DMS 273 (cell line): ENCODE measurements around the gene OR10H4.
A peak's percentile ranks its signal among the peaks of the same experiment; 100 is the strongest.
"Not testable (repeated sequence)": the region's sequence is repeated elsewhere in the genome, so short reads cannot be mapped to it uniquely, and the experiment has no call there.

Source experiments
- DNase-seq: peaks from one replicate; lab custom pipeline; 2025; ENCODE audit not compliant: unreplicated experiment; lab: John Stamatoyannopoulos, UW

The OR10H4 gene, protein sequence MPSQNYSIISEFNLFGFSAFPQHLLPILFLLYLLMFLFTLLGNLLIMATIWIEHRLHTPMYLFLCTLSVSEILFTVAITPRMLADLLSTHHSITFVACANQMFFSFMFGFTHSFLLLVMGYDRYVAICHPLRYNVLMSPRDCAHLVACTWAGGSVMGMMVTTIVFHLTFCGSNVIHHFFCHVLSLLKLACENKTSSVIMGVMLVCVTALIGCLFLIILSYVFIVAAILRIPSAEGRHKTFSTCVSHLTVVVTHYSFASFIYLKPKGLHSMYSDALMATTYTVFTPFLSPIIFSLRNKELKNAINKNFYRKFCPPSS

DNA sequence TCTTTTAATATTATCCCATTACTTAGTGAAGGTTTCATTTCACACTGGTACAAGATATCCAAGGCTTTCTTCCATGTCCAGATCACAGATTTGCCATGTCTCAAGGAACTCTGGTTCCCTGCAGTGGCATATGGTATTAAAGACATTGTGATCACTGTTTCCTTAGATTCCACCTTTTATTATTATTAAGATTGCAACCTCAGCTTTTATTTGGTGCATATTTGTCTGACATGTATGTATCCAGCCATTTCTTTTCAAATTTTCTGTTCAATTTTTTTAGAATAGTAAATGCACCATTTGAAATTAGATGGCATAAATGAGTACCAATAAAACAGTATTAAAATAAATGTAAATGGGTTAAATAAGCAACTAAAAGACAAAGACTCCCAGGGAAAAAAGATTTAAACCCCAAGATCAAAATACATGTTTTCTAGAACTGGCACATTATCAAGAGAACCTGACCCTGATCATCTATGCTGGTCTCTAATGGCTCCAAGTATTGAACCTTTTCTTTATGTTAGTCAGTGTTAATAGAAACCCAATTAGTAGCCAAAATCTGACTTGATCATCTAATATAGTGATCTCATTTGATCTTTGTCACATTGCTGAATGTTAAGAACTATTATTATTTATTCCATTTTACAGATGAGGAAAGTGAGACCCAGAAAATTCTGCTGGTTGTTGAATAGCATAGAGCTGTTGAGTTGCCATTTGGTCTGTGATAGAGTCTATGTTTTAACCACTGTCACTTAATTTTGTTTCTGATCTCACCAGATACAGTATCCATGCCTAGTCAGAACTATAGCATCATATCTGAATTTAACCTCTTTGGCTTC is at the start of gene OR10H4:
OR10H4 (plus strand) TSS at position 786 of the 836 bp plus-strand sequence; CDS start at position 786, 0 bp downstream.
- DNase-seq: no peak

DNA sequence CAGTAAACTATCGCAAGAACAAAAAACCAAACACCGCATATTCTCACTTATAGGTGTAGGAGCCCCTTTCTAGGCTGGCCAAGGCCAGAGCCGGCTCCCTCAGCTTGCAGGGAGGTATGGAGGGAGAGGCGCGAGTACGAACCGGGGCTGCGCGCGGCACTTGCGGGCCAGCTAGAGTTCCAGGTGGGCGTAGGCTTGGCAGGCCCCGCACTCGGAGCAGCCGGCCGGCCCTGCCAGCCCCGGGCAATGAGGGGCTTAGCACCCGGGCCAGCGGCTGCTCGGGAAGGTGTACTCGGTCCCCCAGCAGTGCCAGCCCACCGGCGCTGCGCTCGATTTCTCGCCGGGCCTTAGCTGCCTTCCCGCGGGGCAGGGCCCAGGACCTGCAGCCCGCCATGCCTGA is 49.2 kb upstream of the OR10H4 start:
- DNase-seq: not testable (repeated sequence)

DNA sequence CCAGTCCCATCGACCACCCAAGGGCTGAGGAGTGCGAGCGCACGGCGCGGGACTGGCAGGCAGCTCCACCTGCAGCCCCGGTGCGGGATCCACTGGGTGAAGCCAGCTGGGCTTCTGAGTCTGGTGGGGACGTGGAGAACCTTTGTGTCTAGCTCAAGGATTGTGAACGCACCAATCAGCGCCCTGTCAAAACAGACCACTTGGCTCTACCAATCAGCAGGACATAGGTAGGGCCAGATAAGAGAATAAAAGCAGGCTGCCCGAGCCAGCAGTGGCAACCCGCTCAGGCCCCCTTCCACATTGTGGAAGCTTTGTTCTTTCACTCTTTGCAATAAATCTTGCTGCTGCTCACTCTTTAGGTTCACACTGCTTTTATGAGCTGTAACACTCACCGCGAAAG is 48.8 kb upstream of the OR10H4 start:
- DNase-seq: not testable (repeated sequence)

DNA sequence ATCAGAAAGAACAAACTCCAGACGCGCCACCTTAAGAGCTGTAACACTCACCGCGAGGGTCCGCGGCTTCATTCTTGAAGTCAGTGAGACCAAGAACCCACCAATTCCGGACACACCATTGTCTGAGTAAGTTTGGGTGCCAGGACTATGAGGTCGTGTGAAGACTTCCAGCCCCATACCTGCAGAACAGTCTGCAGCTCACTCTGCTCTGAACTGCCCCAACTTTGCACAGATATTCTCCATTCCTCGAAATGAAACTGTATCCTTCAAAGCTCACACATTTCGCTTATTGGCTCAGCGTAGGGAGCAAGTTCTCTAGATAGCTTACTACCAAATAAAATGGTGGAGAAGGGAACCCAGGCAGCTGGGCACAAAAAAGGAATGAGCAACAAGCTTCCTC is 48.3 kb upstream of the OR10H4 start:
- DNase-seq: no peak

DNA sequence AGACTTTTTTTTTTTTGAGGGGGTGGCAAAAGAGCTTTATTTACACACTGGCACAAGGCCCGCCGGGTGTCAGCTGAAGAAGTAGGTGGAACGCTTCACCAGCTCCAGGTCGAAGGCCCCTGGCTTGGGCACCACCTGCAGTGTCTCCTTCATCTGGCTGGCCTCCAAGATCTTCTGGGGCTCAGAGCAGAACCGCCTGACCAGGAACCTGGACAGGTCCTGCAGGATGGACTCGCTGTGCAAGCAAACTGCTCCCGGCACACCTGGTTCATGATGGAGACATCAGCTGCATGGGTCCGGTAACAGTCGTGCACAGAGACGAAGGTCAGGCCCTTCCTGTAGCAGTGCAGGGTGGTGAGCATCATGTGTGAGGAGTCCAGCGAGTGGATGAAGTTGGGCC is 46.6 kb upstream of the OR10H4 start:
- DNase-seq: no peak

DNA sequence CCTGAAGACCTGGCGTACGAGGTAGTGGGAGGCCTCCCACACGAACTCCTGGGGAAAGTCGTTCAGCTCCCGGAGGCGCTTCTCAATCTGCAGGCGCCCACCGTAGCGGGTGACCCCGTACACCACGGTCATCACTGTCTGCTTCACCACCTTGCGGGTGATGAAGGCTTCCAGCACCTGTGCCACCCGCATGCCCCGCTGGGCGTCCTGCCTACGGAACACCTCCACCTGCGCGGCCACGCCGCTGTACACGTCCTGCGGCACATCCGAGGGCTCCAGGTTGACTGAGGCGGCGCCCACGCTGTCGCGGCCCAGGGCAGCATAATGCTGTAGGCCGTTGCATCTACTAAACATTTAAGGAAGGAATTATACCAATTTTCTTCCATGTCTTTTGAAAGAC is 45.9 kb upstream of the OR10H4 start:
- DNase-seq: not testable (repeated sequence)

DNA sequence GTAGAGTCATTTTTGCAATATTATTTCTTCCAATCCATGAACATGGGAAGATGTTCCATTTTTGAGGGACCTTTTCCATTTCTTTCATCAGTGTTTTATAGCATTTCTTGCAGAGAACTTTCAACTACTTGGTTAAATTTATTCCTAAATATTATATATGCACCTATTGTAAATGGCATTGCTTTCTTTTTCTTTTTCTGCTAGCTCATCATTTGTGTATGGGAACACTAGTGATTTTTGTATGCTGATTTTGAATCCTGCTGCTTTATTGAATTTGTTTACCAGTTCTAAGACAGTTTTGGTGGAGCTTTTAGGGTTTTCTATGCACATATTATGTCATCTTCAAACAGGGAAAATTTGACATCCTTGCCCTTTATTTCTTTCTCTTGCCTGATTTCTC is 43.8 kb upstream of the OR10H4 start:
- DNase-seq: no peak

DNA sequence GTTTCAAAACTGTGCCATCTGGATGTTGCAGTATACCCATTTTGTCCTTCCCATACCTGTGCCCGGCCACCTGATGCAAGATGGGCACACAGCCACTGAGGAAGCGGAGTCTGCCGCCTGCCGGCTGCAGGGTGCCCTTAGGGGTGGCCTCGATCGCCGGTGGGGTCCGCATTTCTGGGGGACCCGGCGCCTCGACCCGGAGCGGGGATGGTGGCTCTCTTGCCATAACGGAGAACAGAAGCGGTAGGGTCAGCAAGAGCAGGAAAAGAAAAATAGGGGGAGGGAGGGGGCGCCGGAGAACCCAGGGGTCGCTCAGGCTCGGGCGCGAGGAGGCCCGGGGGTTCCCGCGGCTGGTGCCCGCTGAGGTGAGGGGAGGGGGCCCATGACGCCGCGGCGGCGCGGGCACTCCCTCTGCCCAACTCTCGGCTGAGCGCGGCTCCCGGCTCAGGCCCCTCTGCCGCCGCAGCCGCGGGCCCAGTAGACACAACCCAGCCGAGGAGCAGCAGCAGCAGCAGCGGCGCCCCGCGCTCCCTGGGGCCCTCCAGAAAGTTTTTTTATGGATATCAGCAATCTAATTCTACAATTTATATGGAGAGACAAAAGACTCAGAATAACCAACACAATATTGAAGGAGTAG is 37.1 kb upstream of the OR10H4 start:
- DNase-seq: no peak

DNA sequence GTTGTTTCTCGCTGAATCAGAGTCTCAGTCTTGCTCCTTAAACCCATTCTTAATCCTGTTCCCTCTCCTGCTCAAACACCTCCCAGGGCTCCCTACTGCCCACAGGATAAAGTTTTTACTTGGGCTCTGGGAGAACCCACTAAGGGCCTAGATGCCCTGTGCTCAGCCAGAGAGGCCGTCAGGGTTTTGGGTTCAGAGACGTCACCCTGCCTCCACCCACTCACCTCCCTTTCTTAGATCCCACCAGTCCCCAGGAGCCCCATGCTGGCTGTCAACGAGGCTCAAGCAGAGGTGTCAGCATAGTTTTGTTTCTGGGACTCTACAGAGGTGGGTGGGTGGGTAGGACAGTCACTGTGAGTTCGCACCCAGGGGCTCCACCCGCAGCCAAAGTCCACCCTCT is 35.4 kb upstream of the OR10H4 start:
- no peak for DNase-seq

DNA sequence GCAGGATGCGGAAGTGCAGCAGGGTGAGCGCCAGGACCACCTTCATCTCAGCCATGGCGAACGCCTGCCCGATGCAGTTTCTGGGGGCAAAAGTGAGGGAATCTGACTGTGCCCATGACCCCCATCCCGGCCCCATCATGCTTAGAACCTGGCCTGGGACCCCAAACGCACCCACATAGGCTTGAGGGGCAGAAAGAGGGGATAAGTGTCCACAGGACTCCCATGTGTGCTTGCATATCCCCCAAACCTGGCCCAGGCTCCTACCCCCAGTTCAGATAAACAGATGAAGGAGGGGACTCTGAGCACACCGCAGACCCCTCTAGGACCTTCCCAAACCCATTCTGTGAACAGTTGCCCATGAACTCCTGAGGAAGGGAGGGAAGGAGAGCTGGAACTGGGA is 35.0 kb upstream of the OR10H4 start:
- no peak for DNase-seq

DNA sequence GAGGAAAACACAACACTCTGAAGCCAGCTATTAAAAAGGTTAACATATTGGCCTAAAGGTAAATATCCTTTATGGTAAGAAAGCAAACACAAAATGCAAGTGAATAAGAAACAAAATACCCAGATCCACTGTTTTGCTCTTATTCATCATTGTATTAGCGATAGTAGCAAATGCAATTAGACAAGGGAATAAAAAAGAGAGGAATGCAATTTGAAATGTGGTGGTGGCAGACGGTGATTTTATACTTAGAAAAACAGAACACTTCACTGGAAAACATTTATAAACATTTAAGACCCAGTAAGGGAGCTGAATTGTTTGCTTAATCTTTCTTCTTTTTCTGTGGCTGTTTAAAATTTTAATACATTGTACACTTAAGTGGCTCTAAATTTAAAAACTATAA is 33.7 kb upstream of the OR10H4 start:
- no peak for DNase-seq

DNA sequence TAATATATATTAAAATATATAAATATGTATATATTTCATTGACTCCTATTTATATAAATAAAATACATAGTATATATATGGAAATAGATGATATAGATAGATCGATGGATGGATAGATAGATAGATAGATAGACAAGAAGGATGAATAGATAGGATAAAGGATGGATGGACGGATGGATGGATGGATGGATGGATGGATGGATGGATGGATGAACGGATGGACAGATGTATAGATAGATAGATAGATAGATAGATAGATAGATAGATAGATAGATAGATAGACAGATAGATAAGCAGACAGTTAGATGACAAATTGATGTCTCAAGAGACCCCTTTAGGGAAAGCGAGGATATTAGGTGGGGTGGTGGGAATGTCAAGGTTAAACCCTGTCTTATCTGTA is 29.6 kb upstream of the OR10H4 start:
- no peak for DNase-seq

DNA sequence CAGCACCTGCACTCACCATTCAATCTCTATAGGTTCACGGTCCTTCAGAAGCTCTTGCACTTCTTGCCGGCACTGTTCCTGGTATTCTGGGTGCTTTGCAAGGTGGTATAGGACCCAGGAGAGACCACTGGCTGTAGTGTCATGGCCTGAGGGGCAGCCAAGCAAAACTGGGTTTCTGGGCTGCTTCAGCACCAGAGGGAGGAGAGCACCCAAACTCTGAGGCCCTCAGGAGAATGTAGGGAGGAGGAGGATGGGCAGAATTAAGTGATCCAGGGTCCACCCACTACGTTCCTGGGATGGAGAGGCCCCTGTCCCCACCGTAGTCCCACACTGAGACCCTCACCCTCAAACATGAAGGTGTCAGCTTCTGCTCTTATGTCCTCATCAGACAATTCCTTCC is 26.8 kb upstream of the OR10H4 start:
- no peak for DNase-seq

DNA sequence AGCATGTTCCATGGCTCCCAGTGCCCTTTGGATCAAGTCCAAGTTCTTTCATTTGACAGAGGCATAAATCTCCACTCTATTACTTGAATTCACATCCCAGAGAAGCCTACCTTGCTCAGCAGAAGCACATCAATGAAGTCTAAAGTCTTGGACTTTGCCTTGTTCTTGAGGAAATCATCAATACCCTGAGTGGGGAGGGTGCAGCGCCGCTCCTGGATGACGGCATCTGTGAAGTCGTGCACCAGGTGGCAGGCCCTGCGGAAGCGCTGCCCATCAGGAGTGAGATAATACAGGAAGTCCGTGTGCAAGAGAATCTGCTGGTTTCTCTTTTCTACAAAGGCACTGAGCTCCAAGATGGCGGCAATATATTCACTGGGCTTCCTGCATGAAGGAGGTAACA is 25.1 kb upstream of the OR10H4 start:
- no peak for DNase-seq

DNA sequence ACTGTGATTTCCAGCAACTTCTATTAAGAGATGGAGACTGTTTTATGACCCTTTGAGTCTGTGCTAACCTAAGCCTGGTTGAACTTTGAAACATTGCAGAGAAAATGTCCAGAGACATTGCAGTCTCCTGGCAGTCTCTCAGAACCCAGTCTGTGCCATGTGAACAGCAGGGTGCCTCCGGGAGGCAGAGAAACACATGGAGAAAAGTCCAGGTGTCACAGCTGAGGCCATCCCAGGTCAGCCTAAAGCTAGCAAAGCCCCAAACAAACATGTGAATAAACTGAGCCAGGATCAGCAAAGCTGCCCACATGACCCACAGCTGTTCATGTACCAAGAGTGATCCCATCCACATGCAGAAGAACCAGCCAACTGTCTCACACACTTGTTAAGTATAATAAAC is 22.3 kb upstream of the OR10H4 start:
- DNase-seq: no peak

DNA sequence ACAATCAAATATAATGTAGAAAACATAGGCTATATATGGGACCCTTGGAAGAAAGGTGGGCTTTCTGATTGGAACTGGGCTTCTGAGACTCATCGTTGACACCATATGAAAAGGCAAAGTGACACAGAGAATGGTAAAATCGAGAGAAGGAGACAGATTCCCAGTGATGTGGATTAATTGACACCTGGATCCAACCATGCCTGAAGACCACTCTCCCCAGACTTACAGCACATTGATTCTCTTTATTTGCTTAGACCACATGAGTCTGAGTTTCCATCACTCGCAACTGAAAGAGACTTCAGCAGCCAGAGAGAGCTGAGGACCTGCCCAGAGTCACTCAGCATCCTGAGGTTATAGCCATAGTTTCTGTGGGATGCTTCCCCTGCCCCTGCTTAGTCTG is 20.5 kb upstream of the OR10H4 start:
- DNase-seq: no peak

DNA sequence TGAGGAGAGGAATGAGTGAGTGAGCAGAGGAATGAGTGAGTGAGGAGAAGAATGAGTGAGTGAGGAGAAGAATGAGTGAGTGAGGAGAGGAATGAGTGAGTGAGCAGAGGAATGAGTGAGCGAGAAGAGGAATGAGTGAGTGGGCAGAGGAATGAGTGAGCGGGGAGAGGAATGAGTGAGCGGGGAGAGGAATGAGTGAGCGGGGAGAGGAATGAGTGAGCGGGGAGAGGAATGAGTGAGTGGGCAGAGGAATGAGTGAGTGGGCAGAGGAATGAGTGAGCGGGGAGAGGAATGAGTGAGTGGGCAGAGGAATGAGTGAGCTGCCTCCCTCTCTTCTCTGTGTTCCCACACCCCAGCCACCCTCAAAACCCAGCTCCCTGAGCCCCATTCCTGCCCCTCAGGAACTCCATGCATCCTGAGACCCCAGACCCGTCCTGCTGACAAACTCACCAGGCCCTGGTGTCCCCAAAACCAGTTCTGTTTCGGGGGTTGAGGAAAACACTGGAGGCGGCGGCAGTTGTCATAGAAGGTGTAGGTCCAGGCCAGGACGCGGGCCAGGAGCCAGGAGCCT is 15.0 kb upstream of the OR10H4 start:
- DNase-seq: not testable (repeated sequence)

DNA sequence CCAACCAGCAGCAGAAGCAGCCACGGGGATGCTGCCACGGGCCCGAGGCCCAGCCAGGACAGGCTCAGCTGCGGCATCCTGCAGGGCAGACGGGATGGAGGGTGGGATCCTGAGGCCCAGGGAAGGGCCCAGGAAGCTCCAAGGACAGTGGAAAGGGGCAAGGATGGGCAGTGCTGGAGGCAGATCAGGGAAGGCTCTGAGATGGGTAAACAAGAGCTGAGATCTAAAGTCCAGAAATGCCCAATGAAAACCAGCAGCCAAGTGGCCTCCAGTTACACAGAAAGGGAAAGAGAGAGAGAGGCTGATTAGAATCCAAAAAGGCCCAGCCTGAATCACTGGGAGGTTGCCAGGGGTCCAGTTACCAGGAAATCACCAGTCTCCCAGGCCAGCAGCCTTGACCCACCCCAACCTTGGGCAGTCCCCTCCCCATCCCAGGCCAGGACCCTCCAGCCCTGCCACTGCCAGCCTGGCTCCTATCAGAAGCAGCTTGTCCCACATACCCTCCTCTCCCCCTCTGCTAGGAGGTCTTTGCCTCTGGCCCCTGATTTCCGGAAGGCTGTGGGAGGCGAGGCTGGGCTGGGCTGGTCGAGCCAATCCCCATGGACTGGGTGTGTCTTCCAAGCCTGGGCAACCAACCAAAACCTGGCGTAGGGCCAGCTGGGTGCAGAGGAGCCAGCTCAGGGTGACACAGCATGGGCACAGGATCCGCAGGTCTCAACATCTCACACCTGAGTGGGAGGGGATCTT is 14.3 kb upstream of the OR10H4 start, which contains the start of gene CYP4F11:
CYP4F11 (minus strand) TSS at position 198 of the 747 bp plus-strand sequence; CDS start at position 77, 121 bp downstream.
- DNase-seq: peak; percentile 42

DNA sequence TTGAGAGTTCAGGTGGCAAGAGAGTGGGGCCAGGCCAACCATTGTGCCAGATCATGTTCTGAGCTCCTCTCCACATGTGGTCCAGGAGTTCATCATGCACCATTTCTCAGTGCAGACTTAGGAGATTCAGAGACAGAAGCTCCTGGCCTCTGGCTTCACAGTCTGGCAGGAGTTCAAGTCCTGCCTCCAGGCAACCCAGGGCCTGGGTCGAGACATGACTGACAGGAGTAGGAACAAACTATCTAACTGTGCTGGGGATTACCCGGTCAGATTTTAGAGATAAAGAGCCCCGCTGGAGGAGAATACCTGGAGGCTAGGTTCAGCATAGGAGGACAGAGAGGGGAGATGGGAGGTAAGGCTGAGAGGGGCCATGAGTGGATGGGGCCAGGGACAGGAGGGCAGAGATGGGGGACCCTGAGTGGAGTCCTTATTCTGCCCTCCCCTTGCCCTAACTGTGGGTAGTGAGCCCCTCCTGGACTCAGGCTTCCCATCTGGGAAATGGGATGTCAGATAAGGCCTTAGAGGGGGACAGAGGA is 13.6 kb upstream of the OR10H4 start:
- peak; percentile 23 for DNase-seq

DNA sequence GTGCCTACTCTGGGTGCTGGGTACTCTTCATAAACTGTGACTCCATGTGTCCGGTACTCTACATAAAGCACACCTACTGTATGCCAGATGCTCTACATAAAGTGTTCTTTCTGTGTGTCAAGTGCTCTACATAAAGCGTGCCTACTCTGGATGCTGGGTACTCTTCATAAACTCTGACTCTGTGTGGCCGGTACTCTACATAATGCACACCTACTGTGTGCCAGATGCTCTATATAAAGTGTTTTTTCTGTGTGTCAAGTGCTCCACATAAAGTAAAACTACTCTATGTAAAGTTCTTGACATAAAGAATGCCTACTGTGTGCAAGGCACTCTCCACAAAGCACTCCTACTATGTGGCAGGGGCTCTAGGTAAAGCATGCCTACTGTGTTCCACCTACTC is 12.6 kb upstream of the OR10H4 start:
- DNase-seq: no peak
